ENCODE results near the gene MUC22. TPM values are rescaled to one million over a fixed set of nuclear protein-coding genes. Genes with fewer than 3 reads are reported as not detected.

The MUC22 gene
- polyA plus RNA-seq, 2 of the 4 experiments (the other 2 are of a cell fraction), result not detected

DNA sequence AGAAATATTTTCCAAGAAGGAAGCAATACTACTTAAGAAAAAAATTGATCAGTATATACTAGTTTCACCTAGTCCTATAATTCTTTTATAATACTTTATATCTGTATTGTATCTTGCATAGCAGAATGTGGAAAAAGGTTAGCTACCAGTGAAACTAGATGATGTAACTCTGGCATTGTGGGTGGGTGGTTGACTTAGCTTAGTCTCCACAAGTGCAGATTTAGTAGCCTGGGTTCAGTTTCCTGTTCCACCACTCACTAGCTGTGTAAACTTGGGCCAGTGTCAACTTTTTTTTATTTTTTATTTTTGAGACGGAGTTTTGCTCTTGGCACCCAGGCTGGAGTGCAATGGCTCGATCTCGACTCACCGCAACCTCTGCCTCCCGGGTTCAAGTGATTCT lies 24.8 kb upstream of the MUC22 start:
- ChIA-PET CTCF (no interaction called here), POLR2A (no interaction called here)
- no peaks in the 10 kb centered on the region for H3K9me3 ChIP-seq
- no peak overlapping the region for H3K4me2 ChIP-seq
- H3K27ac ChIP-seq, result no peak overlapping the region
- WGBS (ENCODE audit: missing lambda C conversion rate), result 80% methylated on average over 5 of the region's 5 CpGs
- no peak for TF ChIP-seq NPAS2 (CRISPR knock-in tag; IDR thresholded peaks at IDR 0.05; ENCODE audit: borderline replicate concordance)
- TF ChIP-seq HOXA7 (CRISPR knock-in tag; IDR thresholded peaks at IDR 0.05), result no peak
- TF ChIP-seq, protein P1, sequence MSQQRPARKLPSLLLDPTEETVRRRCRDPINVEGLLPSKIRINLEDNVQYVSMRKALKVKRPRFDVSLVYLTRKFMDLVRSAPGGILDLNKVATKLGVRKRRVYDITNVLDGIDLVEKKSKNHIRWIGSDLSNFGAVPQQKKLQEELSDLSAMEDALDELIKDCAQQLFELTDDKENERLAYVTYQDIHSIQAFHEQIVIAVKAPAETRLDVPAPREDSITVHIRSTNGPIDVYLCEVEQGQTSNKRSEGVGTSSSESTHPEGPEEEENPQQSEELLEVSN (IDR thresholded peaks at IDR 0.05; ENCODE audit: borderline replicate concordance, low read depth), result no peak
- no peak for TF ChIP-seq HOXB5 (CRISPR knock-in tag; IDR thresholded peaks at IDR 0.05)
- TF ChIP-seq CHD2 (IDR thresholded peaks at IDR 0.05; ENCODE audit: low read length, partially characterized antibody), result no peak
- DNase-seq (ENCODE audit: low read depth in 1 of 2, low spot score in 1 of 2) (no peak), ATAC-seq (no peak), FAIRE-seq (no peak)
- no peak overlapping the region for H3K4me3 ChIP-seq
- no peaks in the 10 kb centered on the region for H3K4me1 ChIP-seq

DNA sequence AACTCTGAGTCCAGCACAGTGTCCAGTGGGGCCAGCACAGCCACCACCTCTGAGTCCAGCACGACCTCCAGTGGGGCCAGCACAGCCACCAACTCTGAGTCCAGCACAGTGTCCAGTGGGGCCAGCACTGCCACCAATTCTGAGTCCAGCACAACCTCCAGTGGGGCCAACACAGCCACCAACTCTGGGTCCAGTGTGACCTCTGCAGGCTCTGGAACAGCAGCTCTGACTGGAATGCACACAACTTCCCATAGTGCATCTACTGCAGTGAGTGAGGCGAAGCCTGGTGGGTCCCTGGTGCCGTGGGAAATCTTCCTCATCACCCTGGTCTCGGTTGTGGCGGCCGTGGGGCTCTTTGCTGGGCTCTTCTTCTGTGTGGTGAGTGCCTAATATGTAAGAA lies 23.0 kb upstream of the MUC22 start:
- ATAC-seq (no peak), FAIRE-seq (no peak), DNase-seq (ENCODE audit: low read depth in 1 of 2, low spot score in 1 of 2) (no peak)
- ChIA-PET POLR2A (no interaction called here), CTCF (no interaction called here)
- Histone ChIP-seq H3K27ac (no peak overlapping the region), H3K4me1 (no peaks in the 10 kb centered on the region), H3K4me3 (no peak overlapping the region), H3K9me3 (no peaks in the 10 kb centered on the region), H3K4me2 (no peak overlapping the region)
- no peak for TF ChIP-seq FOSL2 (IDR thresholded peaks at IDR 0.05)
- TF ChIP-seq FOSL2 (CRISPR knock-in tag; IDR thresholded peaks at IDR 0.05), result no peak
- TF ChIP-seq CHD2 (IDR thresholded peaks at IDR 0.05; ENCODE audit: low read length, partially characterized antibody), result no peak
- TF ChIP-seq, protein P2, sequence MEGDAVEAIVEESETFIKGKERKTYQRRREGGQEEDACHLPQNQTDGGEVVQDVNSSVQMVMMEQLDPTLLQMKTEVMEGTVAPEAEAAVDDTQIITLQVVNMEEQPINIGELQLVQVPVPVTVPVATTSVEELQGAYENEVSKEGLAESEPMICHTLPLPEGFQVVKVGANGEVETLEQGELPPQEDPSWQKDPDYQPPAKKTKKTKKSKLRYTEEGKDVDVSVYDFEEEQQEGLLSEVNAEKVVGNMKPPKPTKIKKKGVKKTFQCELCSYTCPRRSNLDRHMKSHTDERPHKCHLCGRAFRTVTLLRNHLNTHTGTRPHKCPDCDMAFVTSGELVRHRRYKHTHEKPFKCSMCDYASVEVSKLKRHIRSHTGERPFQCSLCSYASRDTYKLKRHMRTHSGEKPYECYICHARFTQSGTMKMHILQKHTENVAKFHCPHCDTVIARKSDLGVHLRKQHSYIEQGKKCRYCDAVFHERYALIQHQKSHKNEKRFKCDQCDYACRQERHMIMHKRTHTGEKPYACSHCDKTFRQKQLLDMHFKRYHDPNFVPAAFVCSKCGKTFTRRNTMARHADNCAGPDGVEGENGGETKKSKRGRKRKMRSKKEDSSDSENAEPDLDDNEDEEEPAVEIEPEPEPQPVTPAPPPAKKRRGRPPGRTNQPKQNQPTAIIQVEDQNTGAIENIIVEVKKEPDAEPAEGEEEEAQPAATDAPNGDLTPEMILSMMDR (IDR thresholded peaks at IDR 0.05), result no peak
- no peak for TF ChIP-seq EHMT2 (IDR thresholded peaks at IDR 0.05; ENCODE audit: low read depth)
- TF ChIP-seq, protein P3, sequence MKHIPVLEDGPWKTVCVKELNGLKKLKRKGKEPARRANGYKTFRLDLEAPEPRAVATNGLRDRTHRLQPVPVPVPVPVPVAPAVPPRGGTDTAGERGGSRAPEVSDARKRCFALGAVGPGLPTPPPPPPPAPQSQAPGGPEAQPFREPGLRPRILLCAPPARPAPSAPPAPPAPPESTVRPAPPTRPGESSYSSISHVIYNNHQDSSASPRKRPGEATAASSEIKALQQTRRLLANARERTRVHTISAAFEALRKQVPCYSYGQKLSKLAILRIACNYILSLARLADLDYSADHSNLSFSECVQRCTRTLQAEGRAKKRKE (CRISPR knock-in tag; IDR thresholded peaks at IDR 0.05; ENCODE audit: low read depth), result no peak
- no peak for TF ChIP-seq CBX2 (IDR thresholded peaks at IDR 0.05; ENCODE audit: borderline replicate concordance, low read depth)
- TF ChIP-seq, protein P4, sequence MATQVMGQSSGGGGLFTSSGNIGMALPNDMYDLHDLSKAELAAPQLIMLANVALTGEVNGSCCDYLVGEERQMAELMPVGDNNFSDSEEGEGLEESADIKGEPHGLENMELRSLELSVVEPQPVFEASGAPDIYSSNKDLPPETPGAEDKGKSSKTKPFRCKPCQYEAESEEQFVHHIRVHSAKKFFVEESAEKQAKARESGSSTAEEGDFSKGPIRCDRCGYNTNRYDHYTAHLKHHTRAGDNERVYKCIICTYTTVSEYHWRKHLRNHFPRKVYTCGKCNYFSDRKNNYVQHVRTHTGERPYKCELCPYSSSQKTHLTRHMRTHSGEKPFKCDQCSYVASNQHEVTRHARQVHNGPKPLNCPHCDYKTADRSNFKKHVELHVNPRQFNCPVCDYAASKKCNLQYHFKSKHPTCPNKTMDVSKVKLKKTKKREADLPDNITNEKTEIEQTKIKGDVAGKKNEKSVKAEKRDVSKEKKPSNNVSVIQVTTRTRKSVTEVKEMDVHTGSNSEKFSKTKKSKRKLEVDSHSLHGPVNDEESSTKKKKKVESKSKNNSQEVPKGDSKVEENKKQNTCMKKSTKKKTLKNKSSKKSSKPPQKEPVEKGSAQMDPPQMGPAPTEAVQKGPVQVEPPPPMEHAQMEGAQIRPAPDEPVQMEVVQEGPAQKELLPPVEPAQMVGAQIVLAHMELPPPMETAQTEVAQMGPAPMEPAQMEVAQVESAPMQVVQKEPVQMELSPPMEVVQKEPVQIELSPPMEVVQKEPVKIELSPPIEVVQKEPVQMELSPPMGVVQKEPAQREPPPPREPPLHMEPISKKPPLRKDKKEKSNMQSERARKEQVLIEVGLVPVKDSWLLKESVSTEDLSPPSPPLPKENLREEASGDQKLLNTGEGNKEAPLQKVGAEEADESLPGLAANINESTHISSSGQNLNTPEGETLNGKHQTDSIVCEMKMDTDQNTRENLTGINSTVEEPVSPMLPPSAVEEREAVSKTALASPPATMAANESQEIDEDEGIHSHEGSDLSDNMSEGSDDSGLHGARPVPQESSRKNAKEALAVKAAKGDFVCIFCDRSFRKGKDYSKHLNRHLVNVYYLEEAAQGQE (IDR thresholded peaks at IDR 0.05), result no peak
- TF ChIP-seq, protein P5, sequence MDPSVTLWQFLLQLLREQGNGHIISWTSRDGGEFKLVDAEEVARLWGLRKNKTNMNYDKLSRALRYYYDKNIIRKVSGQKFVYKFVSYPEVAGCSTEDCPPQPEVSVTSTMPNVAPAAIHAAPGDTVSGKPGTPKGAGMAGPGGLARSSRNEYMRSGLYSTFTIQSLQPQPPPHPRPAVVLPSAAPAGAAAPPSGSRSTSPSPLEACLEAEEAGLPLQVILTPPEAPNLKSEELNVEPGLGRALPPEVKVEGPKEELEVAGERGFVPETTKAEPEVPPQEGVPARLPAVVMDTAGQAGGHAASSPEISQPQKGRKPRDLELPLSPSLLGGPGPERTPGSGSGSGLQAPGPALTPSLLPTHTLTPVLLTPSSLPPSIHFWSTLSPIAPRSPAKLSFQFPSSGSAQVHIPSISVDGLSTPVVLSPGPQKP (IDR thresholded peaks at IDR 0.05; ENCODE audit: low read depth, low read length), result no peak
- no peak for TF ChIP-seq TFCP2L1 (CRISPR knock-in tag; IDR thresholded peaks at IDR 0.05)
- TF ChIP-seq MAZ (IDR thresholded peaks at IDR 0.05; ENCODE audit: borderline replicate concordance, low read depth, low read length), result no peak
- TF ChIP-seq RAD21 (conservative IDR thresholded peaks at IDR 0.05 in 1 of 2, IDR thresholded peaks at IDR 0.05 in 1 of 2), result no peak
- TF ChIP-seq, protein P6, sequence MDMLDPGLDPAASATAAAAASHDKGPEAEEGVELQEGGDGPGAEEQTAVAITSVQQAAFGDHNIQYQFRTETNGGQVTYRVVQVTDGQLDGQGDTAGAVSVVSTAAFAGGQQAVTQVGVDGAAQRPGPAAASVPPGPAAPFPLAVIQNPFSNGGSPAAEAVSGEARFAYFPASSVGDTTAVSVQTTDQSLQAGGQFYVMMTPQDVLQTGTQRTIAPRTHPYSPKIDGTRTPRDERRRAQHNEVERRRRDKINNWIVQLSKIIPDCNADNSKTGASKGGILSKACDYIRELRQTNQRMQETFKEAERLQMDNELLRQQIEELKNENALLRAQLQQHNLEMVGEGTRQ (IDR thresholded peaks at IDR 0.05), result no peak
- no peak for TF ChIP-seq SREBF2 (IDR thresholded peaks at IDR 0.05)
- TF ChIP-seq, protein P7, sequence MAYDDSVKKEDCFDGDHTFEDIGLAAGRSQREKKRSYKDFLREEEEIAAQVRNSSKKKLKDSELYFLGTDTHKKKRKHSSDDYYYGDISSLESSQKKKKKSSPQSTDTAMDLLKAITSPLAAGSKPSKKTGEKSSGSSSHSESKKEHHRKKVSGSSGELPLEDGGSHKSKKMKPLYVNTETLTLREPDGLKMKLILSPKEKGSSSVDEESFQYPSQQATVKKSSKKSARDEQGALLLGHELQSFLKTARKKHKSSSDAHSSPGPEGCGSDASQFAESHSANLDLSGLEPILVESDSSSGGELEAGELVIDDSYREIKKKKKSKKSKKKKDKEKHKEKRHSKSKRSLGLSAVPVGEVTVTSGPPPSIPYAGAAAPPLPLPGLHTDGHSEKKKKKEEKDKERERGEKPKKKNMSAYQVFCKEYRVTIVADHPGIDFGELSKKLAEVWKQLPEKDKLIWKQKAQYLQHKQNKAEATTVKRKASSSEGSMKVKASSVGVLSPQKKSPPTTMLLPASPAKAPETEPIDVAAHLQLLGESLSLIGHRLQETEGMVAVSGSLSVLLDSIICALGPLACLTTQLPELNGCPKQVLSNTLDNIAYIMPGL (CRISPR knock-in tag; IDR thresholded peaks at IDR 0.05; ENCODE audit: borderline replicate concordance), result no peak
- TF ChIP-seq NR3C1 (IDR thresholded peaks at IDR 0.05), result no peak
- TF ChIP-seq ESRRA (IDR thresholded peaks at IDR 0.05; ENCODE audit: borderline replicate concordance, low read length), result no peak
- TF ChIP-seq SMC3 (IDR thresholded peaks at IDR 0.05), result no peak
- TF ChIP-seq KDM1A (IDR thresholded peaks at IDR 0.05; ENCODE audit: low read depth), result no peak
- TF ChIP-seq ZSCAN20 (CRISPR knock-in tag; IDR thresholded peaks at IDR 0.05), result no peak
- WGBS (ENCODE audit: missing lambda C conversion rate), result 54% methylated on average over 4 of the region's 6 CpGs

Measured in A549 (cell line).